Muscle of leg (tissue), 11 donors: ENCODE results near the gene DKK3. TPM values are rescaled to one million over a fixed set of nuclear protein-coding genes. Genes with fewer than 3 reads are reported as not detected.

Experiments used
- DNase-seq: peaks from one replicate; pipeline ENCODE4 v3.0.0; 2013
- H3K27ac ChIP-seq: one replicate; pipeline ENCODE4 v1.5.1; 2013; ENCODE audit warnings: mild to moderate bottlenecking, low read length, control low read depth
- H3K27me3 ChIP-seq: one replicate; pipeline ENCODE4 v1.6.1; 2013; ENCODE audit warnings: low read length; ENCODE audit not compliant: control insufficient read depth, insufficient read depth
- H3K36me3 ChIP-seq: one replicate; pipeline ENCODE4 v1.6.1; 2013; ENCODE audit warnings: low read length; ENCODE audit not compliant: control insufficient read depth, insufficient read depth
- H3K4me1 ChIP-seq: one replicate; pipeline ENCODE4 v1.6.1; 2013; ENCODE audit warnings: low read length; ENCODE audit not compliant: control insufficient read depth, insufficient read depth
- H3K4me3 ChIP-seq: one replicate; pipeline ENCODE4 v1.5.1; 2013; ENCODE audit warnings: low read length, control low read depth
- H3K9me3 ChIP-seq: replicated peaks from 2 replicates; pipeline ENCODE4 v1.6.1; 2013; ENCODE audit warnings: low read depth, low read length; ENCODE audit not compliant: control insufficient read depth
- WGBS: methylation state at CpG from one replicate; pipeline ENCODE4 v1.1.5; 2013; ENCODE audit warnings: missing lambda C conversion rate; ENCODE audit not compliant: insufficient coverage; 5-methylcytosine and 5-hydroxymethylcytosine counted together
- polyA plus RNA-seq, 8 donors: library from polyadenylated mRNA; unstranded; fragments of 120-200 nt; gene quantifications; one replicate each; pipeline versions ENCODE4 v1.2.1 to v1.2.3, GENCODE V29; 2013; ENCODE audit warnings: inconsistent platforms in 1 of 8, low replicate concordance in 1 of 8; ENCODE audit not compliant: insufficient read length in 8 of 8, insufficient read depth in 1 of 8
- total RNA-seq: library from RNA; stranded (reverse); fragments of 120-200 nt; gene quantifications from one replicate; pipeline ENCODE4 v1.2.4, GENCODE V29; 2013

Gene DKK3
- total and polyA plus RNA-seq, 9 donors: 53.3 to 128 (median 81.9) TPM

- DNase-seq: no peak
- WGBS: no CpG with 5 or more reads among the region's 2 CpGs
Observed at GRCh38 chr11:11915625-11916024, 92.8 kb downstream of the DKK3 start.

GRCh38 chr11:11913395-11913794, 95.0 kb downstream of the DKK3 start:
- H3K4me3 ChIP-seq: no peak overlapping the region
- H3K27ac ChIP-seq: no peak overlapping the region
- WGBS: 100% methylated on average over 1 of the region's 1 CpG
- peaks cover 6% of the 10 kb centered on the region for H3K36me3 ChIP-seq
- no peaks in the 10 kb centered on the region for H3K4me1 ChIP-seq
- no peaks in the 10 kb centered on the region for H3K9me3 ChIP-seq
- DNase-seq: no peak
- no peaks in the 10 kb centered on the region for H3K27me3 ChIP-seq

More at GRCh38 chr11:11915625-11916024, 92.8 kb downstream of the DKK3 start:
- H3K4me3 ChIP-seq: no peak overlapping the region
- H3K27ac ChIP-seq: no peak overlapping the region
- peaks cover 2% of the 10 kb centered on the region for H3K36me3 ChIP-seq
- no peaks in the 10 kb centered on the region for H3K9me3 ChIP-seq
- no peaks in the 10 kb centered on the region for H3K27me3 ChIP-seq
- no peaks in the 10 kb centered on the region for H3K4me1 ChIP-seq

Other genes with a start within 250 kb of the DKK3 start
- 74.4 TPM for gene USP47, start 166.7 kb downstream of the DKK3 start, total RNA-seq
- gene USP47, start 166.7 kb downstream of the DKK3 start, polyA plus RNA-seq: 10 to 100 TPM; 50.1 to 71.2 (median 65.4) TPM
- 12.9 TPM for gene MICAL2, start 102.0 kb upstream of the DKK3 start, total RNA-seq
- gene MICAL2, start 102.0 kb upstream of the DKK3 start, polyA plus RNA-seq: 10 to 100 TPM; 14.0 to 31.7 (median 23.1) TPM